HG03442 (cell line): ENCODE measurements around the gene CHRM2.

Source experiments
- ATAC-seq: cut with Tn5 transposase; IDR thresholded peaks from one replicate; pipeline ENCODE4 v1.9.1; 2021; ENCODE audit warnings: mild to moderate bottlenecking, moderate library complexity; ENCODE audit not compliant: unreplicated experiment

CHRM2 gene

GRCh38 chr7:137017221-137017620, 148.8 kb downstream of the CHRM2 start:
- ATAC-seq: no peak

GRCh38 chr7:137018468-137018867, 150.0 kb downstream of the CHRM2 start:
- no peak for ATAC-seq

- no peak for ATAC-seq
These were observed 151.9 kb downstream of the CHRM2 start for GRCh38 chr7:137020351-137020750.

GRCh38 chr7:137025469-137026175, 157.2 kb downstream of the CHRM2 start:
- no peak for ATAC-seq

- no peak for ATAC-seq
These were observed 157.7 kb downstream of the CHRM2 start for GRCh38 chr7:137026176-137026500.

- ATAC-seq: no peak
These were observed 164.0 kb downstream of the CHRM2 start for GRCh38 chr7:137032436-137032835.

- no peak for ATAC-seq
These were observed 168.3 kb downstream of the CHRM2 start for GRCh38 chr7:137036768-137037167.

- no peak for ATAC-seq
These were observed 170.3 kb downstream of the CHRM2 start for GRCh38 chr7:137038706-137039105.

GRCh38 chr7:137040745-137041144, 172.3 kb downstream of the CHRM2 start:
- no peak for ATAC-seq

- ATAC-seq: no peak
These were observed 177.1 kb downstream of the CHRM2 start for GRCh38 chr7:137045573-137045972.

GRCh38 chr7:137069249-137069963, 201.0 kb downstream of the CHRM2 start:
- no peak for ATAC-seq
